Measurements from ENCODE around the gene CDCA4.
"Not testable (repeated sequence)": the region's sequence is repeated elsewhere in the genome, so short reads cannot be mapped to it uniquely, and the experiment has no call there.

GRCh38 chr14:105033412-105033900, 12.6 kb upstream of the CDCA4 start:
- TF ChIP-seq CTCF (IDR thresholded peaks at IDR 0.05; ENCODE audit: low read depth, low read length); POLR2A (IDR thresholded peaks at IDR 0.05; ENCODE audit: extremely low read depth, insufficient read length): not testable (repeated sequence)

All from NB4 (cell line).